ENCODE measurements around the gene CTU2.
A peak's percentile ranks its signal among the peaks of the same experiment; 100 is the strongest.

CTU2 gene

DNA sequence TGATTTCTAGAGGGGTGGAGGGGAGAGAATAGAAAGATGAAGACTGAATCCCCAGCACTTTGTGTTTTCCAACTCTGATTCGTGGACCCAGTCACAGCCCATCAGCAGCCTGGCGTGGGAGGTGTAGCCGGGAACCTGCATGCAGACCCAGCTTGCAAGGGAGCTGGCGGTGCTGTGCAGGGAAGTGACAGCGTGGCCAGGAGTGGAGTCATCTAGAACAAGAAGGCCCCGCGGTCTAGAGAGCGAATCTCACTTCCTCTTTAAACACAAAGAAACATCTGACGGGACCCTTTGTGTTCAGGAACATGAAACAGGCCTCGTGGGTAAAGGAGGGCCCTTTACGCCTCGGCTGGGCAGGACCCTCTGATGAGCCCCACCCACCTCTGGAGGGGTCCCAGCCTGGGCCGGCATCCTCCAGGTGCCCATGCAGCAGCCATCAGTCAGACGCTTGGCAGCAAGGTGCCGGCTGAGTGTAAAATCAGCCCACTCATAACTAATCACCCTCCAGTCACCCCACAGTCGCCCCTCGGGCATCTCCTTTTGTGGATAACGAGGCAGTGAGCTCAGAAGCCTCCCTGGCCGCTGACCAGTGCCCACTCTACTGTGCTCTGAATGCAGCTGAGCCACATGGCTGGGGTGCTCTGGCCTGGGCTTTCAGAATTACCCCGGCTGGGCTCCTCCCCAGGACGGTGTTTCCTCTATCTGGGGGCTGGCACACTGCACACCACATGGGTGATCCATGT is 24.4 kb upstream of the CTU2 start:
- DNase-seq (ENCODE audit: low spot score) = no peak

GRCh38 chr16:88684569-88685155 is 21.6 kb upstream of the CTU2 start:
- DNase-seq (ENCODE audit: low spot score) = no peak

GRCh38 chr16:88685156-88686061 is 20.9 kb upstream of the CTU2 start:
- no peak for DNase-seq (ENCODE audit: low spot score)

- DNase-seq (ENCODE audit: low spot score) = no peak
Observed at GRCh38 chr16:88686062-88686438, 20.3 kb upstream of the CTU2 start.

GRCh38 chr16:88686439-88687253 is 19.7 kb upstream of the CTU2 start, which contains the start of gene SNAI3:
SNAI3 (minus strand) TSS chr16:88686507; CDS start chr16:88686406, 101 bp downstream.
- peak; percentile 70 for DNase-seq (ENCODE audit: low spot score)

DNA sequence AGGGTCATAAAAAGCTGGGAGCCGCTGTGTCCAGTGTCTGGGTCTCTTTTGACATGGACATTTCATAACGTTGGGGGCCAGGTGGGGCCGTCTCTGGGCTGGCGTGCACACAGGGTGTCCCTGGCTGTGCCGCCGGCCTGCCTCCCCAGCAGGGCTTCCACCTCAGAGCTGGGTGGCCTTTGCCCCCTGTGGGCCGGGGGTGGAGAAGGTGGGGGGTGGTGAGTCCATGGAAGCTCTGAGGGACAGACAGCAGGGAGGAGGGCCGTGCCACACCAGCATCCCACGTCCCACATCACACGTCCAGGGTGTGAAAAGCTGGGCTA is 19.1 kb upstream of the CTU2 start:
- no peak for DNase-seq (ENCODE audit: low spot score)

GRCh38 chr16:88687676-88688012 is 18.7 kb upstream of the CTU2 start:
- no peak for DNase-seq (ENCODE audit: low spot score)

DNA sequence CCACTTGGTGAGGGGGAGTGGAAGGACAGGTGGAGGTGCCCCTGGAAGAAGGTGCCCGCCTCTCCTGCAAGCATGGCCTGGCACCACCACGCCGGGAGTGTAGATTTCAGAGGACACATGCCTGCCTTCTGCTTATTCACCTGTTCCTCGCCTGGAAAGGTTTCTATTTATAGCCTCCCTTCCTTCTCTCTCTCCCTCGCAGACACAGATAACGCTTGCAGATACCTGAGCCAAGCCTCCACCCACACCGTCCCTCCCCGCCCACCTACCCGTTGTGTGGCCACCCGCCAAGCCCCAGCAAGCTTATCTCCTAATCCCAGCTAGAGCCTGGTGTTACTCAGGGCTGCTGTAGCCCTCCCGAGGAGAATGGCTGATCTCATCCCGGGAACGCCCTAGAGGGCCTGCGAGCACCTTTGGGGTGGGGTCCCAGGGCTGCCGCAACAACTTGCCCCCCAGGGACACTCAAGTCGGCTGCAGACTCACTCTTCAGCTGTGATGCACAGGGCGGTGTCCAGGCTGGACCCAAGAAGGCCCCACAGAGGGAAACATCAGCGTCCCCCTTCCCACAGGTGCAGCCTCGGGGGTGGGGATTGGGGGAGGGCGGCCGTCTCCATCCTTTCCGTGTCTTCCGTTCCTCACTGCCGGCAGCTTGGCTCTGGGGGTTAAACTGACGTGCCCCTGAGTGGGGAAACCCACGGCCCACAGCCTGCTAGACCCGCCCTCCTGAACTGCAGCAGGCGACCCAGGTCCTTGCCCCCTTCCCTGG is 18.1 kb upstream of the CTU2 start:
- no peak for DNase-seq (ENCODE audit: low spot score)

- DNase-seq (ENCODE audit: low spot score) = no peak
Observed at GRCh38 chr16:88690341-88691128, 15.8 kb upstream of the CTU2 start.

- DNase-seq (ENCODE audit: low spot score) = no peak
Observed at GRCh38 chr16:88691129-88691813, 15.0 kb upstream of the CTU2 start.

GRCh38 chr16:88691924-88692560 is 14.3 kb upstream of the CTU2 start:
- no peak for DNase-seq (ENCODE audit: low spot score)

- no peak for DNase-seq (ENCODE audit: low spot score)
Observed at GRCh38 chr16:88692861-88693260, 13.4 kb upstream of the CTU2 start.

DNA sequence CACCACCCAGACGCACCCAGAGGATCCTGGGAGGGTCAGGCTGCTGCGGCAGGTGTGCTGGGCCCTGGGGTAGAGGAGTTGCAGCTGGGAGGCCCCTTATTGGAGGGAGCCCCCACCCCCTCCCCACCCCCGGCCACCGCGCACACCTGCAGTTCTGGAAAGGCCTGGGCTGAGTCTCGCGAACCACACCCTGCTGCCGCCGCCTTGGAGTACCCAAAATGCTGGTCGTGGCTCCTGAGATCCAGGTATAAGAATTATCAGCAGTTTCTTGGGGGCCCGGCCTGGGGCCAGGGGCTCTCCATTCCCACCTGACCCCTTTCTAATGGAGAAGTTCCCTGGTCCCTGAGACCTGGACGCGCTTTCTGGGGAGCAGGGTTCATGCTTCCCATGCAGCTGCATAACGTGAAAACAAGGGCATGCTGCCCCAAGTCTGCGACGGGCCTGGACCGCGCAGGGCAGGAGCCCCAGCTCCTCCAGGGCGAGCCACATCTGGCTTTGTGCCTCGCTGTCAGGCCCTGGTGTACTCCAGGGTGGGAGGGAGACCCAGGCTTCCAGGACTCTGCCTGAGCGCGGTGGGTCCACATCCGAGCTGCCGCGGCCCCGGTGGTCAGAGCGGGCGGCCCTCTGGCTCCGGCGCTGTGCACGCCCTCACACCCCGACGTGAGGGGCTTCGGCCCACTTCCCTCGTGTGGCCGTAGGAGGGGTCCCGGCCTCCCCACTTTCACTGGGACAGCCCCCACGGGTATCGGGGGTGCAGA is 12.7 kb upstream of the CTU2 start:
- DNase-seq (ENCODE audit: low spot score) = no peak

- no peak for DNase-seq (ENCODE audit: low spot score)
Observed at GRCh38 chr16:88694221-88695087, 11.8 kb upstream of the CTU2 start.

- DNase-seq (ENCODE audit: low spot score) = no peak
Observed at GRCh38 chr16:88695218-88695617, 11.1 kb upstream of the CTU2 start.

DNA sequence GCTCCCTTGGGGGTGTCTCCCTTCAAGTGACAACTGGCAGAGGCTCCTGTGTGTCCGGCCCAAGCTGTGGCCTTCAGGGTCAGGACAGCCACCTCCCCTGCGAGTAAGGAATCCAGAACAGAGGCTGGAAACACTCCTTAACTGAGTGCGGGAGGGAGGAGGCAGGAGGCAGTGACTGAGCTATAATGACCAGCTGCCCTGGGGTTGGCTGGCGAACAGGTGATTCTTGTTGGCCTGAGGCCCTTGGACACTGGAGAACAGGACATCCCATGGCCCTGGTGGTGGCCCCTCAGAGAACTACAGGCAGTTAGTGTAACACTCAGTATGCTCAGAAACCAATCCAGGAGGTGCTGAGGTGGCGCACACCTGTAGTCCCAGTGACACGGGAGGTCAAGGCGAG is 10.6 kb upstream of the CTU2 start:
- DNase-seq (ENCODE audit: low spot score) = no peak

DNA sequence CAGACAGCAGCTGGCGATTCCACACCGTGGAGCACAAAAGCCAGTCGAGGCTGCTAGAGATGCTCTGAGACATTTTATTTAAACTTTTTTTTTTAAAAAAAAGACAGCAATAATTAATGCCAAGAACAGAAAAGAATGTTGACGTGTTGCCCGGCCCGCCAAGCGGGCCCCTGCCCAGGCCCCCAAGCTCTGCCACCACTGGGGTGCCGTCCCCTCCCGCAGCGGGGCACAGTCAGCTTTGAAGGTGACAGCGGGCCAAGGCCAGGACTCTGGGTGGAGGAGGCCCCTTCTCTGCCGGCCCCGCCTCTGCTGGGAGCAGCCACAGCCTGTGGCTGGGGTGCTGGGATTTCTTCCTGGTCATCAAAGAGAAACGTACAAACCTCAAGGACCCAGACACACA is 9.9 kb upstream of the CTU2 start:
- no peak for DNase-seq (ENCODE audit: low spot score)
